OCI-LY3 (cell line): ENCODE measurements around the gene THOC6.

Source experiments
- CTCF ChIP-seq: fragments of 200-600, 300-600 bp; sonication (generic); IDR thresholded peaks from 2 replicates; pipeline ENCODE4 v1.5.1; 2014; ENCODE audit warnings: antibody characterized with exemption, low read length, low read depth
- EZH2phosphoT487 ChIP-seq: fragments of 200-600 bp; shearing (Covaris generic); IDR thresholded peaks from 2 replicates; pipeline ENCODE4 v1.6.1; 2018; ENCODE audit warnings: antibody characterized with exemption, mixed run types, low read depth

GRCh38 chr16:3015865-3016521 is 7.8 kb upstream of the THOC6 start:
- TF ChIP-seq CTCF (no peak), EZH2phosphoT487 (no peak)
